Measurements from ENCODE around the gene EMP2.

Gene EMP2

GRCh38 chr16:10494343-10495030 lies 85.9 kb downstream of the EMP2 start:
- in situ Hi-C loops (cut with MboI; ENCODE audit: low sequenced_read_pairs), result no loop called here

- in situ Hi-C loops (cut with MboI; ENCODE audit: low sequenced_read_pairs), result no loop called here
These were observed 87.1 kb downstream of the EMP2 start for GRCh38 chr16:10493276-10493675.

GRCh38 chr16:10490141-10490540 lies 90.3 kb downstream of the EMP2 start:
- in situ Hi-C loops (cut with MboI; ENCODE audit: low sequenced_read_pairs), result no loop called here

DNA sequence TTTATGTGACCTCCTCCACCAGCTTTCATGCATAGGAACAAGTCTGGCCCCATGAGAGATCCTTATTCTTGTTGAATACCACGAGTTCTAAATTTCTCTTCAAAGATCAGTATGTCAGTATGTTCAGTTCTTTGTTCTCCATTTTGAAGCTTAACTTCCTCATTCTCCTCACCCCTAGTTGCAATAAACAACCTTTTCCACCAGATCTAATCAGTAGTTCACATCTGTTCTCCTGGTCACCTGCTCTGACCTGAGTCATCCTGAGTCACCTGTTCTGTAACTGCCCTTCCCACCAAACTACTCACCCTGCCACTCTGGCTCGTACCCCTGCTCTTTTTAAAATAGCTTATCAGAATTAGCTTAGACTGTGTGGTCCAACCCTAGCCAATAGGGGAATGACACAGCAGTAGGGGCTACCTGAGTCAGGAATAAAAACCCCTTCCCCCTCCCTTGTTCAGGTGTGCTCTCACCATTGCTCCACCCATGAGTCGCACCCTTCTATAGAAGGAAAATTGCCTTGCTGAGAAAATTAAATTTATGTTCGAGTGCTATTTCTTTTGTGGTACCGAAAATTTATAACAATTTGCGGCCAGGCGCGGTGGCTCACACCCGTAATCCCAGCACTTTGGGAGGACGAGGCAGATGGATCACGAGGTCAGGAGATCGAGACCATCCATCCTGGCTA lies 94.6 kb downstream of the EMP2 start:
- in situ Hi-C loops (cut with MboI; ENCODE audit: low sequenced_read_pairs), result no loop called here

- in situ Hi-C loops (cut with MboI; ENCODE audit: low sequenced_read_pairs), result no loop called here
These were observed 95.2 kb downstream of the EMP2 start for GRCh38 chr16:10485159-10485558.

- in situ Hi-C loops (cut with MboI; ENCODE audit: low sequenced_read_pairs), result no loop called here
These were observed 100.2 kb downstream of the EMP2 start for GRCh38 chr16:10480151-10480550.

Measured in HL-60/S4 treated with retinoic acid at 250 ng/mL for 4 days and 3 days (cell line).